GM12878 (cell line): ENCODE measurements around the gene AGAP2. TPM values are rescaled to one million over a fixed set of nuclear protein-coding genes. Genes with fewer than 3 reads are reported as not detected.

Source experiments
- ATF3 ChIP-seq: IDR thresholded peaks from 2 replicates; pipeline ENCODE4 v1.6.1; 2011; ENCODE audit warnings: low read depth, mild to moderate bottlenecking, low read length, moderate library complexity, borderline replicate concordance; ENCODE audit errors: extremely low read depth
- CEBPB ChIP-seq, 2 experiments: fragments of 150-350 bp in 1 of 2; IDR thresholded peaks; 2 replicates each; pipeline ENCODE4 v1.6.1; 2012 to 2014; ENCODE audit warnings: low read depth in 2 of 2, low read length in 2 of 2, borderline replicate concordance in 1 of 2, inconsistent platforms in 1 of 2
- CHD1 ChIP-seq: IDR thresholded peaks from 2 replicates; pipeline ENCODE4 v1.6.1; 2012; ENCODE audit warnings: low read depth, low read length, improper control_type of control experiment
- CREB1 ChIP-seq: IDR thresholded peaks from 2 replicates; pipeline ENCODE4 v1.6.1; 2012; ENCODE audit warnings: low read depth, mild to moderate bottlenecking, inconsistent platforms
- CREM ChIP-seq: IDR thresholded peaks from 2 replicates; pipeline ENCODE4 v1.6.1; 2014; ENCODE audit warnings: antibody characterized with exemption, low read depth
- E4F1 ChIP-seq: fragments of 450-650 bp; IDR thresholded peaks from 2 replicates; pipeline ENCODE4 v1.6.1; 2018; ENCODE audit warnings: borderline replicate concordance, mild to moderate bottlenecking; ENCODE audit not compliant: partially characterized antibody
- IKZF1 ChIP-seq: fragments of 450-650 bp; conservative IDR thresholded peaks from 2 replicates; pipeline ENCODE4 v1.6.1; 2017; ENCODE audit warnings: antibody characterized with exemption, mild to moderate bottlenecking
- IKZF2 ChIP-seq, 2 experiments: fragments of 450-650 bp; IDR thresholded peaks; 2 replicates each; pipeline ENCODE4 v1.6.1; 2017; ENCODE audit warnings: mild to moderate bottlenecking in 2 of 2, moderate library complexity in 2 of 2
- MXI1 ChIP-seq: fragments of 150-350 bp; IDR thresholded peaks from 2 replicates; pipeline ENCODE4 v1.6.1; 2011; ENCODE audit warnings: low read depth, mild to moderate bottlenecking, inconsistent platforms, low read length, improper control_type of control experiment
- RELB ChIP-seq: fragments of 450-650 bp; IDR thresholded peaks from 2 replicates; pipeline ENCODE4 v1.6.1; 2017; ENCODE audit warnings: low read depth, mild to moderate bottlenecking, moderate library complexity
- SKIL ChIP-seq: fragments of 450-650 bp; IDR thresholded peaks from 2 replicates; pipeline ENCODE4 v1.6.1; 2017; ENCODE audit warnings: mild to moderate bottlenecking, low read depth, inconsistent platforms; ENCODE audit not compliant: poor library complexity, severe bottlenecking
- STAT1 ChIP-seq: fragments of 450-650 bp; conservative IDR thresholded peaks from 2 replicates; pipeline ENCODE4 v1.6.1; 2014; ENCODE audit warnings: antibody characterized with exemption, mild to moderate bottlenecking
- TCF3 ChIP-seq: IDR thresholded peaks from 2 replicates; pipeline ENCODE4 v1.6.1; 2012; ENCODE audit warnings: low read depth, mild to moderate bottlenecking, low read length, borderline replicate concordance; ENCODE audit not compliant: insufficient read depth
- USF1 ChIP-seq: IDR thresholded peaks from 2 replicates; pipeline ENCODE4 v1.6.1; 2011; ENCODE audit warnings: borderline replicate concordance, low read depth, mild to moderate bottlenecking, moderate library complexity, mixed read lengths, low read length; ENCODE audit not compliant: insufficient read depth; ENCODE audit errors: extremely low read length
- ZBTB40 ChIP-seq: fragments of 450-650 bp; IDR thresholded peaks from 2 replicates; pipeline ENCODE4 v1.6.1; 2016; ENCODE audit warnings: mild to moderate bottlenecking, moderate library complexity, borderline replicate concordance
- polyA plus RNA-seq, 11 experiments: library from polyadenylated mRNA; depleted of rRNA in 4 of 11; unstranded in 6 of 11; stranded (reverse) in 5 of 11; fragments of >200 nt; fragmentation: Nextera tagmentation in 4 of 11; fragmentation: Illumina TruSeq in 1 of 11; extraction: Ambion mirVana in 4 of 11; extraction: Trizol in 1 of 11; gene quantifications; 1 replicate in 1 of 11; 2 replicates in 10 of 11; pipeline versions ENCODE4 v1.2.1 to v1.2.3, GENCODE V29; 2011 to 2016; ENCODE audit warnings: inconsistent platforms in 2 of 11, missing spikeins in 2 of 11, low read depth in 1 of 11
- total RNA-seq, 4 experiments: library from RNA; depleted of rRNA in 3 of 4; stranded (reverse); fragments of >200 nt in 3 of 4; fragmentation: Illumina TruSeq in 1 of 4; extraction: Trizol in 1 of 4; gene quantifications; 2 replicates each; pipeline versions ENCODE4 v1.2.1 to v1.2.3, GENCODE V29; 2013 to 2021

Gene AGAP2
- total and polyA plus RNA-seq, 10 of the 15 experiments (the other 5 are each of a cell fraction or from before 2014, with no cell fraction given), result 0.29 to 19.8 (median 11.0) TPM

GRCh38 chr12:57771873-57772428 lies 33.4 kb upstream of the AGAP2 start, which contains the start of gene METTL1 (continued):
- peak; percentile 41; the same call in 1 of the 2 replicates for TF ChIP-seq ZBTB40
- peak; percentile 85 for TF ChIP-seq IKZF1
- TF ChIP-seq CHD1, result no peak
- peak; percentile 100 for TF ChIP-seq MXI1
- peak; percentile 10 for TF ChIP-seq E4F1
- TF ChIP-seq CEBPB (IDR thresholded peaks at IDR 0.05; ENCODE audit: borderline replicate concordance in 1 of 2, low read depth in 2 of 2, low read length in 2 of 2), result no peak
- peak; percentile 41; the same call in 1 of the 2 replicates for TF ChIP-seq TCF3
- peak; percentile 99 for TF ChIP-seq CREM
- TF ChIP-seq RELB, result peak; percentile 100
- 0 out of 2 replicates have a peak, but pooled peaks have one; percentile 34 for TF ChIP-seq STAT1
- TF ChIP-seq IKZF2 (IDR thresholded peaks at IDR 0.05), result peak; percentile 59 to 69; a peak in 3 of 4 replicates
- TF ChIP-seq USF1, result peak; percentile 57
- peak; percentile 77 for TF ChIP-seq SKIL
- peak; percentile 77; the same call in 1 of the 2 replicates for TF ChIP-seq ATF3
- peak; percentile 99 for TF ChIP-seq CREB1
